Right lobe of liver (tissue), 4 donors: Measurements from ENCODE around the gene SUN1.

ENCODE experiments used
- CTCF ChIP-seq, 4 donors: fragments of 200-600 bp in 3 of 4; fragments of 450-650 bp in 1 of 4; IDR thresholded peaks; one replicate each; pipeline versions ENCODE4 v1.5.1 to v1.8.0; 2016 to 2022; ENCODE audit warnings: antibody characterized with exemption in 4 of 4, mild to moderate bottlenecking in 2 of 4
- POLR2A ChIP-seq: fragments of 450-650 bp; IDR thresholded peaks from one replicate; pipeline ENCODE4 v1.6.1; 2017; ENCODE audit warnings: antibody characterized with exemption, mild to moderate bottlenecking
- donor health status: DM: no; HTN: no; CAD: no.
- donor health status: DM: no; HTN: no; CAD: no.
- donor health status: DM: no; HTN: yes; CAD: no.

GRCh38 chr7:873367-874002, 41.2 kb downstream of the SUN1 start:
- TF ChIP-seq CTCF (IDR thresholded peaks at IDR 0.05): peak; percentile 96 to 99 (median 98)
- peak; percentile 51 for TF ChIP-seq POLR2A
